HepG2 (cell line): ENCODE measurements around the gene SLC6A16. TPM values are rescaled to one million over a fixed set of nuclear protein-coding genes. Genes with fewer than 3 reads are reported as not detected.
A peak's percentile ranks its signal among the peaks of the same experiment; 100 is the strongest.

Experiments
- ATAC-seq: fragments of 200-7000 bp; cut with Tn5 transposase; 3 replicates; pipeline ENCODE4 v1.9.1; 2020; ENCODE audit warnings: mild to moderate bottlenecking, moderate library complexity
- BruUV-seq: library from RNA; stranded (reverse); fragments of 400-500 nt; replicated peaks from 2 replicates; lab custom pipeline; 2021; lab: Mats Ljungman, UMichigan
- CTCF ChIA-PET: fragments of 300-600 bp; formaldehyde crosslinking; extraction: SDS; loops from one replicate; lab custom pipeline; 2021; ENCODE audit warnings: low total read pairs, inconsistent platforms, low intra/inter-chr PET ratio; lab: Yijun Ruan, JAX
- POLR2A ChIA-PET: fragments of 350-600 bp; sonication (Branson Sonifier 250); formaldehyde crosslinking; loops from one replicate; lab custom pipeline; 2020; ENCODE audit warnings: antibody characterized with exemption, inconsistent platforms; lab: Yijun Ruan, JAX
- DNase-seq: peaks from one replicate; pipeline ENCODE4 v3.0.0-alpha.2; 2015; ENCODE audit warnings: low spot score
- FAIRE-seq: peaks from 3 replicates; lab custom pipeline; 2011; peaks lifted over from hg19 to GRCh38; lab: Jason Lieb, UNC
- H2AFZ ChIP-seq: one replicate; pipeline ENCODE4 v1.6.1; 2011; ENCODE audit warnings: low read length, inconsistent platforms
- H3K27ac ChIP-seq: fragments of 300-600 bp; 3 replicates; pipeline ENCODE4 v1.8.0; 2011; ENCODE audit warnings: mixed run types, mild to moderate bottlenecking, mixed read lengths, low read length, inconsistent platforms; ENCODE audit not compliant: insufficient read depth; ENCODE audit errors: extremely low read length
- H3K27me3 ChIP-seq, 2 experiments: fragments of 200-600 bp in 1 of 2; 2 replicates in 1 of 2; 3 replicates in 1 of 2; pipeline versions ENCODE4 v1.6.0 to v1.8.0; 2011; ENCODE audit warnings: low read length in 2 of 2, mild to moderate bottlenecking in 2 of 2, moderate library complexity in 2 of 2, inconsistent platforms in 1 of 2; ENCODE audit not compliant: insufficient read depth in 2 of 2, control insufficient read depth in 1 of 2
- H3K36me3 ChIP-seq, 2 experiments: fragments of 200-600 bp in 1 of 2; replicated peaks in 1 of 2; 2 replicates in 1 of 2; 3 replicates in 1 of 2; pipeline versions ENCODE4 v1.5.1 to v1.8.0; 2011; ENCODE audit warnings: low read length in 2 of 2, inconsistent platforms in 1 of 2; ENCODE audit not compliant: insufficient read depth in 2 of 2, control insufficient read depth in 1 of 2
- H3K4me1 ChIP-seq: 2 replicates; pipeline ENCODE4 v1.5.1; 2012; ENCODE audit warnings: low read length, inconsistent platforms; ENCODE audit not compliant: insufficient read depth
- H3K4me2 ChIP-seq: 2 replicates; pipeline ENCODE4 v1.6.0; 2011; ENCODE audit warnings: low read depth, low read length, inconsistent platforms
- H3K4me3 ChIP-seq, 3 experiments: fragments of 200-600 bp in 1 of 3; sonication (generic), shearing (Covaris generic) in 1 of 3; replicated peaks in 1 of 3; 2 replicates each; pipeline ENCODE4 v1.5.1; 2011 to 2016; ENCODE audit warnings: low read length in 3 of 3, inconsistent platforms in 2 of 3, low read depth in 2 of 3, mild to moderate bottlenecking in 2 of 3, control low read depth in 1 of 3, mixed read lengths in 1 of 3; ENCODE audit not compliant: insufficient read depth in 1 of 3
- H3K79me2 ChIP-seq: one replicate; pipeline ENCODE4 v1.6.1; 2011; ENCODE audit warnings: low read length, inconsistent platforms; ENCODE audit not compliant: insufficient read depth
- H3K9ac ChIP-seq: 2 replicates; pipeline ENCODE4 v1.6.0; 2011; ENCODE audit warnings: mild to moderate bottlenecking, low read depth, low read length, inconsistent platforms; ENCODE audit not compliant: insufficient read depth
- H3K9me3 ChIP-seq: 2 replicates; pipeline ENCODE4 v1.5.1; 2012; ENCODE audit warnings: mild to moderate bottlenecking, low read length
- H4K20me1 ChIP-seq: 2 replicates; pipeline ENCODE4 v1.6.0; 2011; ENCODE audit warnings: inconsistent platforms, mild to moderate bottlenecking, low read length, moderate library complexity; ENCODE audit not compliant: insufficient read depth
- CC2D1A ChIP-seq: sonication (generic); formaldehyde crosslinking; IDR thresholded peaks from 2 replicates; pipeline ENCODE4 v1.8.1; 2023; ENCODE audit warnings: mild to moderate bottlenecking, missing genetic modification reagents
- FOXP1 ChIP-seq, 2 experiments: fragments of 450-650 bp in 1 of 2; IDR thresholded peaks; 2 replicates each; pipeline ENCODE4 v1.6.1; 2017 to 2018; ENCODE audit warnings: antibody characterized with exemption in 1 of 2
- SMAD1 ChIP-seq: sonication (generic); formaldehyde crosslinking; IDR thresholded peaks from 2 replicates; pipeline ENCODE4 v1.4.0; 2020; ENCODE audit warnings: missing genetic modification reagents, low read depth, mild to moderate bottlenecking, borderline replicate concordance
- ZNF180 ChIP-seq: sonication (generic); formaldehyde crosslinking; IDR thresholded peaks from 2 replicates; pipeline ENCODE4 v1.4.0; 2020; ENCODE audit warnings: low read depth, missing genetic modification reagents, borderline replicate concordance
- ZNF619 ChIP-seq: sonication (generic); formaldehyde crosslinking; IDR thresholded peaks from 2 replicates; pipeline ENCODE4 v1.4.0; 2020; ENCODE audit warnings: mild to moderate bottlenecking, missing genetic modification reagents
- ZNF768 ChIP-seq: sonication (generic); formaldehyde crosslinking; IDR thresholded peaks from 2 replicates; pipeline ENCODE4 v1.4.0; 2020; ENCODE audit warnings: missing genetic modification reagents
- WGBS: methylation state at CpG from one replicate; pipeline ENCODE4 v1.1.6; 2017; ENCODE audit warnings: low lambda C conversion rate; 5-methylcytosine and 5-hydroxymethylcytosine counted together
- in situ Hi-C: cut with HindIII; loops from 2 replicates; pipeline ENCODE4 v1.10.0; 2017; ENCODE audit warnings: low pct_unique_long_range_greater_than_20kb; ENCODE audit not compliant: extremely low pct_ligation_motif_present
- intact Hi-C: fragments of 100-400 bp; cut with micrococcal nuclease; formaldehyde crosslinking; loops from one replicate; pipeline ENCODE4 v1.10.0; 2022; ENCODE audit not compliant: unreplicated experiment
- polyA plus RNA-seq, 8 experiments: library from polyadenylated mRNA; depleted of rRNA in 3 of 8; stranded (reverse) in 7 of 8; unstranded in 1 of 8; fragments of >200 nt; fragmentation: Illumina TruSeq in 4 of 8; extraction: Trizol in 4 of 8; gene quantifications; 2 replicates each; pipeline versions ENCODE4 v1.2.1 to v1.2.3, GENCODE V29; 2011 to 2016; ENCODE audit warnings: low read depth in 4 of 8, missing spikeins in 1 of 8, mixed read lengths in 1 of 8; ENCODE audit not compliant: insufficient read depth in 1 of 8
- total RNA-seq, 5 experiments: library from RNA; depleted of rRNA; stranded (reverse); fragments of >200 nt; fragmentation: Illumina TruSeq; extraction: Trizol; gene quantifications; 2 replicates each; pipeline ENCODE4 v1.2.3, GENCODE V29; 2016; ENCODE audit warnings: low read depth in 1 of 5
- TF ChIP-seq, protein P1 (sequence below): IDR thresholded peaks from 2 replicates; pipeline ENCODE4 v1.4.0; 2020; ENCODE audit warnings: mild to moderate bottlenecking, missing genetic modification reagents
- TF ChIP-seq, protein P2 (sequence below): sonication (generic); formaldehyde crosslinking; IDR thresholded peaks from 2 replicates; pipeline ENCODE4 v1.8.1; 2023; ENCODE audit warnings: mild to moderate bottlenecking, missing genetic modification reagents, borderline replicate concordance
- TF ChIP-seq, protein P3 (sequence below): sonication (generic); formaldehyde crosslinking; IDR thresholded peaks from 2 replicates; pipeline ENCODE4 v1.5.0; 2020; ENCODE audit warnings: mild to moderate bottlenecking, missing genetic modification reagents

Gene SLC6A16
- total and polyA plus RNA-seq, 2 of the 13 experiments (the other 11 are each of a cell fraction or from before 2014, with no cell fraction given): 0.07 to 0.18 TPM

DNA sequence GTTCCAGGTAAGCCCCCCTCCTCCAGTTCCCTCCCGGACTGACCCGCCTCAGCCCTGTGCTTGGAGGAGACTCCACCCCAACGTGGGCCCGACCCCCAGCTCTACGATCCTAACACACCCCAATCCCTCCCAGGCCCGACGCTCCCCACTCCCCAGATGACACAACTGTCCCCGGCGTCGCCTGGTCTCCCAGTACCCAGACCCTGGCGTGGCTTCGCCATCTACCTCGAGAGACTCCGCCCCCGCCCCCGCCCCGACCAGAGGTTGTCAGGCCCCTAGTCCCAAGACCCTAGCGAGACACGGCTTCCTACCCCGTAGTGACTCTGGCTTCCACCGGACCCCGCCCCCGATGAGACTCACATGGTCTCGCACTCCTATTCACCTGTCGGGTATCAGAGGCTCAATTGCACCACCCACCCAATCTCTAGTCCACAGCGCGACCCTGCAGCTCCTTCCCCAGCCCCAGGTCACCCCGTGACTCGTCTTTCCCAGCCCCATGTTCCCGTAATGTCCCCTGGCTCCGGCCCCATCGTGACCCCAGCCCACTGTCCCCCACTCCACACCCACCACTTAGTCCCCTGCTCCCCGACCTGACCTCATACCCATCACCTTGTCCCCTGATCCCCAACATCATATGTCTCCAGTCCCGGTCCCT lies 13.2 kb upstream of the SLC6A16 start (continued):
- TF ChIP-seq, protein P1, sequence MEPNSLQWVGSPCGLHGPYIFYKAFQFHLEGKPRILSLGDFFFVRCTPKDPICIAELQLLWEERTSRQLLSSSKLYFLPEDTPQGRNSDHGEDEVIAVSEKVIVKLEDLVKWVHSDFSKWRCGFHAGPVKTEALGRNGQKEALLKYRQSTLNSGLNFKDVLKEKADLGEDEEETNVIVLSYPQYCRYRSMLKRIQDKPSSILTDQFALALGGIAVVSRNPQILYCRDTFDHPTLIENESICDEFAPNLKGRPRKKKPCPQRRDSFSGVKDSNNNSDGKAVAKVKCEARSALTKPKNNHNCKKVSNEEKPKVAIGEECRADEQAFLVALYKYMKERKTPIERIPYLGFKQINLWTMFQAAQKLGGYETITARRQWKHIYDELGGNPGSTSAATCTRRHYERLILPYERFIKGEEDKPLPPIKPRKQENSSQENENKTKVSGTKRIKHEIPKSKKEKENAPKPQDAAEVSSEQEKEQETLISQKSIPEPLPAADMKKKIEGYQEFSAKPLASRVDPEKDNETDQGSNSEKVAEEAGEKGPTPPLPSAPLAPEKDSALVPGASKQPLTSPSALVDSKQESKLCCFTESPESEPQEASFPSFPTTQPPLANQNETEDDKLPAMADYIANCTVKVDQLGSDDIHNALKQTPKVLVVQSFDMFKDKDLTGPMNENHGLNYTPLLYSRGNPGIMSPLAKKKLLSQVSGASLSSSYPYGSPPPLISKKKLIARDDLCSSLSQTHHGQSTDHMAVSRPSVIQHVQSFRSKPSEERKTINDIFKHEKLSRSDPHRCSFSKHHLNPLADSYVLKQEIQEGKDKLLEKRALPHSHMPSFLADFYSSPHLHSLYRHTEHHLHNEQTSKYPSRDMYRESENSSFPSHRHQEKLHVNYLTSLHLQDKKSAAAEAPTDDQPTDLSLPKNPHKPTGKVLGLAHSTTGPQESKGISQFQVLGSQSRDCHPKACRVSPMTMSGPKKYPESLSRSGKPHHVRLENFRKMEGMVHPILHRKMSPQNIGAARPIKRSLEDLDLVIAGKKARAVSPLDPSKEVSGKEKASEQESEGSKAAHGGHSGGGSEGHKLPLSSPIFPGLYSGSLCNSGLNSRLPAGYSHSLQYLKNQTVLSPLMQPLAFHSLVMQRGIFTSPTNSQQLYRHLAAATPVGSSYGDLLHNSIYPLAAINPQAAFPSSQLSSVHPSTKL (CRISPR knock-in tag): no peak
- TF ChIP-seq SMAD1 (CRISPR knock-in tag): no peak
- TF ChIP-seq, protein P2, sequence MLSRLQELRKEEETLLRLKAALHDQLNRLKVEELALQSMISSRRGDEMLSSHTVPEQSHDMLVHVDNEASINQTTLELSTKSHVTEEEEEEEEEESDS: no peak
- no peak for TF ChIP-seq ZNF619 (CRISPR knock-in tag)
- no peak for TF ChIP-seq CC2D1A (CRISPR knock-in tag)
- no peak for TF ChIP-seq FOXP1 (IDR thresholded peaks at IDR 0.05)
- no peak for TF ChIP-seq FOXP1 (CRISPR knock-in tag; IDR thresholded peaks at IDR 0.05)

DNA sequence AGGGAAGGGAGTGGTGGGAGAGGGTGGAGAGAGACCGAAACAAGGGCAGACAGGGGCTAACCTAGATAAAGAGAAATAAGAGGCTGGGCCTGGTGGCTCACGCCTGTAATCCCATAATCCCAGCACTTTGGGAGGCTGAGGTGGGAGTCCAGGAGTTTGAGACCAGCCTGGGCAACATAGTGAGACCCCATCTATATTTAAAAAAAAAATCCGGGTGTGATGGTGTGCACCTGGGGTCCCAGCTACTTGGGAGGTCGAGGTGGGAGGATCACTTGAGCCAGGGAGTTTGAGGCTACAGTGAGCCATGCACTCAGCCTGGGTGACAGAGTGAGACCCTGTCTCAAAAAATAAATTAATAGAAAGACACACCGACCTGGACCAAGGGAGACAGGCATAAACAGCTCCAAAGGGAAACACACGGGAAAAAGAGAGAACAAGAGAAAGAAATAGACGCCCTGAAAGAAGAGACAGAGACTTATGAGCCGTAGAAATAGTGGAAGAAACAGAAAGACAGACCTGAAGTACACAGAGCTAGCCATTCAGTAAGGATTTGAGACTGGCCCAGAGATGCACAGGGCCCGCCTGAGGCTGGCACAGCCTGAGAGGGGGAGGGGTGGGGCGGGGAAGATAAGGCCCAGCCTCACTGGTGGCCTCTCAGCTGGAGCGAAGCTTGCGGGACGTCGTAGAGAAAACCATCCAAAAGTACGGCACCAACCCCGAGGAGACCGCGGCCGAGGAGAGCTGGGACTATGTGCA lies 12.5 kb upstream of the SLC6A16 start:
- H3K27ac ChIP-seq: no peak overlapping the region
- H3K27me3 ChIP-seq: no peaks in the 10 kb centered on the region
- no peaks in the 10 kb centered on the region for H4K20me1 ChIP-seq
- FAIRE-seq: no peak
- no peak overlapping the region for H3K9ac ChIP-seq
- H3K4me2 ChIP-seq: no peak overlapping the region
- DNase-seq: no peak
- no TSS peak for BruUV-seq
- TF ChIP-seq ZNF180: no peak
- peak; percentile 71; the same call in 1 of the 2 replicates for TF ChIP-seq ZNF768 (CRISPR knock-in tag)
- TF ChIP-seq, protein P3, sequence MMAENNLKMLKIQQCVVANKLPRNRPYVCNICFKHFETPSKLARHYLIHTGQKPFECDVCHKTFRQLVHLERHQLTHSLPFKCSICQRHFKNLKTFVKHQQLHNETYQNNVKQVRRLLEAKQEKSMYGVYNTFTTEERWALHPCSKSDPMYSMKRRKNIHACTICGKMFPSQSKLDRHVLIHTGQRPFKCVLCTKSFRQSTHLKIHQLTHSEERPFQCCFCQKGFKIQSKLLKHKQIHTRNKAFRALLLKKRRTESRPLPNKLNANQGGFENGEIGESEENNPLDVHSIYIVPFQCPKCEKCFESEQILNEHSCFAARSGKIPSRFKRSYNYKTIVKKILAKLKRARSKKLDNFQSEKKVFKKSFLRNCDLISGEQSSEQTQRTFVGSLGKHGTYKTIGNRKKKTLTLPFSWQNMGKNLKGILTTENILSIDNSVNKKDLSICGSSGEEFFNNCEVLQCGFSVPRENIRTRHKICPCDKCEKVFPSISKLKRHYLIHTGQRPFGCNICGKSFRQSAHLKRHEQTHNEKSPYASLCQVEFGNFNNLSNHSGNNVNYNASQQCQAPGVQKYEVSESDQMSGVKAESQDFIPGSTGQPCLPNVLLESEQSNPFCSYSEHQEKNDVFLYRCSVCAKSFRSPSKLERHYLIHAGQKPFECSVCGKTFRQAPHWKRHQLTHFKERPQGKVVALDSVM (CRISPR knock-in tag): 0 out of 2 replicates have a peak, but pooled peaks have one; percentile 33
- H3K4me3 ChIP-seq: no peak overlapping the region
- no peaks in the 10 kb centered on the region for H3K9me3 ChIP-seq
- no peaks in the 10 kb centered on the region for H3K79me2 ChIP-seq
- H3K36me3 ChIP-seq: no peaks in the 10 kb centered on the region
- POLR2A ChIA-PET: no interaction called here
- no peak for ATAC-seq
- CTCF ChIA-PET: no interaction called here
- in situ Hi-C loops (no loop called here), intact Hi-C loops (no loop called here)
- H2AFZ ChIP-seq: no peak overlapping the region
- 57% methylated on average over 10 of the region's 19 CpGs for WGBS
- H3K4me1 ChIP-seq: peaks cover 24% of the 10 kb centered on the region
